Ovary (tissue), 9 donors: ENCODE measurements around the gene TSPAN6. TPM values are rescaled to one million over a fixed set of nuclear protein-coding genes. Genes with fewer than 3 reads are reported as not detected.

ENCODE experiments used
- DNase-seq, 5 donors: peaks; one replicate each; pipeline ENCODE4 v3.0.0-alpha.2; 2019 to 2020
- H3K27ac ChIP-seq, 2 donors: fragments of 200-600 bp; one replicate each; pipeline versions ENCODE4 v1.5.1 to v1.8.0; 2019 to 2022
- H3K27me3 ChIP-seq: fragments of 200-600 bp; one replicate; pipeline ENCODE4 v1.8.0; 2022
- H3K36me3 ChIP-seq: fragments of 200-600 bp; sonication (generic); one replicate; pipeline ENCODE4 v1.5.1; 2019
- H3K4me1 ChIP-seq: one replicate; pipeline ENCODE4 v1.8.1; 2013; ENCODE audit warnings: mild to moderate bottlenecking, moderate library complexity; ENCODE audit not compliant: insufficient read depth
- H3K4me3 ChIP-seq: fragments of 200-600 bp; sonication (generic); one replicate; pipeline ENCODE4 v1.5.1; 2017
- H3K9me3 ChIP-seq, 2 donors: fragments of 200-600 bp in 1 of 2; sonication (generic) in 1 of 2; one replicate each; pipeline versions ENCODE4 v1.5.1 to v1.8.1; 2013 to 2019; ENCODE audit warnings: mild to moderate bottlenecking in 1 of 2, moderate library complexity in 1 of 2
- EP300 ChIP-seq: sonication (generic); formaldehyde crosslinking; IDR thresholded peaks from one replicate; pipeline ENCODE4 v1.6.1; 2017; ENCODE audit warnings: antibody characterized with exemption
- POLR2A ChIP-seq: fragments of 450-650 bp; IDR thresholded peaks from one replicate; pipeline ENCODE4 v1.6.1; 2017; ENCODE audit warnings: antibody characterized with exemption, mild to moderate bottlenecking, moderate library complexity
- WGBS, 3 donors: extraction: QIAGEN DNeasy Blood & Tissue Kit in 1 of 3; methylation state at CpG; one replicate each; pipeline versions ENCODE4 v1.1.5 to v1.1.7; 2013 to 2017; 5-methylcytosine and 5-hydroxymethylcytosine counted together
- intact Hi-C, 4 donors: fragments of 100-400 bp; cut with DNase I; formaldehyde crosslinking; loops; one replicate each; pipeline versions ENCODE4 v1.11.0 to v1.15.1; 2022 to 2023
- polyA plus RNA-seq, 2 donors: library from polyadenylated mRNA; stranded (reverse); fragments of 200-250 nt in 1 of 2; fragments of 350-450 nt in 1 of 2; fragmentation: Illumina TruSeq in 1 of 2; extraction: RNeasy Lipid Tissue Mini Kit (QIAGEN cat#74804) in 1 of 2; gene quantifications; one replicate each; pipeline ENCODE4 v1.2.3, GENCODE V29; 2013 to 2014
- total RNA-seq, 7 donors: library from RNA; depleted of rRNA in 2 of 7; stranded (reverse); fragments of >200 nt in 2 of 7; fragmentation: NEBNext Ultra II Directional in 3 of 7; extraction: Animal tissue kit (Norgen Biotek cat#: 25700) in 3 of 7; gene quantifications; one replicate each; pipeline versions ENCODE4 v1.1.0 to v1.2.4, GENCODE V29; 2016 to 2023
- TF ChIP-seq, protein P1 (sequence below), 3 donors: fragments of 450-650 bp in 2 of 3; fragments of 200-600 bp in 1 of 3; IDR thresholded peaks; one replicate each; pipeline versions ENCODE4 v1.5.1 to v1.8.0; 2016 to 2022; ENCODE audit warnings: antibody characterized with exemption in 3 of 3, mild to moderate bottlenecking in 1 of 3
- donor health status: DM: no; HTN: no; CAD: no; lungs with moderate emphysema.
- donor health status: DM: no; HTN: no; CAD: no.
- donor health status: Bipolar disorder and iron deficiency.
- donor health status: DM: yes; HTN: yes; CAD: no.
- donor health status: DM: no; HTN: no; CAD: no.
- donor health status: DM: yes; HTN: yes; CAD: no.

The TSPAN6 gene
- total and polyA plus RNA-seq, 9 donors, result 41.2 to 70.8 (median 54.6) TPM

DNA sequence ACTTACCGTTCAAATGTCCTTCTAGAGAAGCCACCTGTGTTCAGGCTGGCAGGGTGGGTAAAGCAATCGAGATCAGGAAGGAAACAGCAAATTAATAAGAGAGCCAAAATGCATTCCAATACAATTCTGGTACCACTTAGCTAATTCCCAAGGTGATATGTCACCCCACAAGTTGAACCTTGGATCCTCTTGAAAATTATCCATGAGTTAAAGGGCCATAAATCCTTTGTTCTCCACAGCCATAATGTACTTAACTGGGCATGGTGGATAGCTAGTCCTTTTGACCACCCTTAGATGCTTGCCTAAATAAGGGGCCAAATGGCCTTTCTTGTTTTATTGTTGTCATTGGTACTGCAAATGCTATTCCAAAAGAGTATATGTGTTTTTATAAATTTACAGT lies 49.9 kb downstream of the TSPAN6 start:
- Histone ChIP-seq H3K36me3 (no peaks in the 10 kb centered on the region), H3K4me1 (no peaks in the 10 kb centered on the region), H3K27ac (no peak overlapping the region), H3K27me3 (no peaks in the 10 kb centered on the region), H3K9me3 (no peaks in the 10 kb centered on the region), H3K4me3 (no peak overlapping the region)
- intact Hi-C loops, result no loop called here
- no peak for TF ChIP-seq POLR2A
- TF ChIP-seq, protein P1, sequence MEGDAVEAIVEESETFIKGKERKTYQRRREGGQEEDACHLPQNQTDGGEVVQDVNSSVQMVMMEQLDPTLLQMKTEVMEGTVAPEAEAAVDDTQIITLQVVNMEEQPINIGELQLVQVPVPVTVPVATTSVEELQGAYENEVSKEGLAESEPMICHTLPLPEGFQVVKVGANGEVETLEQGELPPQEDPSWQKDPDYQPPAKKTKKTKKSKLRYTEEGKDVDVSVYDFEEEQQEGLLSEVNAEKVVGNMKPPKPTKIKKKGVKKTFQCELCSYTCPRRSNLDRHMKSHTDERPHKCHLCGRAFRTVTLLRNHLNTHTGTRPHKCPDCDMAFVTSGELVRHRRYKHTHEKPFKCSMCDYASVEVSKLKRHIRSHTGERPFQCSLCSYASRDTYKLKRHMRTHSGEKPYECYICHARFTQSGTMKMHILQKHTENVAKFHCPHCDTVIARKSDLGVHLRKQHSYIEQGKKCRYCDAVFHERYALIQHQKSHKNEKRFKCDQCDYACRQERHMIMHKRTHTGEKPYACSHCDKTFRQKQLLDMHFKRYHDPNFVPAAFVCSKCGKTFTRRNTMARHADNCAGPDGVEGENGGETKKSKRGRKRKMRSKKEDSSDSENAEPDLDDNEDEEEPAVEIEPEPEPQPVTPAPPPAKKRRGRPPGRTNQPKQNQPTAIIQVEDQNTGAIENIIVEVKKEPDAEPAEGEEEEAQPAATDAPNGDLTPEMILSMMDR (IDR thresholded peaks at IDR 0.05), result no peak
- TF ChIP-seq EP300, result no peak
- 22 to 29% (median 23%) methylated on average over 2 of the region's 2 CpGs for WGBS, 3 donors
- no peak for DNase-seq

DNA sequence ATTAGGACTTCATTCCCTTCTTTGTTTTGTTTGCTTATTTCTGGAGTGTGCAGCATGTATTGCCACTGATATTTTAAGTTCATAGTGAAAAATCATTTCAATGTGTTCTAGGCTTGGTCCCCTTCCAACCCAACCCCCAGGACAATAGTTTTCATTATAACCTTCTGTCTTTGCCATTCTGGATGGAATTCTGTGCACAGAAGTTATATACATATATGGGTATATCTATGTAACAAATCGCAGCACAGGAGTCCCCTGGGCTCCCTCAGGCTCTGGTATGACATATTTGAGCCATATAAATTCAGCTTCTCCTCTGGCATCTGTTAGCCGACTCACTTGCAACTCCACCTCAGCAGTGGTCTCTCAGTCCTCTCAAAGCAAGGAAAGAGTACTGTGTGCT lies 52.0 kb downstream of the TSPAN6 start, which contains the start of gene TNMD:
TNMD (plus strand) TSS at position 326 of the 400 bp plus-strand sequence. CDS start 83 bp downstream, outside the sequence.
- TF ChIP-seq, protein P1 (IDR thresholded peaks at IDR 0.05), result no peak
- TF ChIP-seq EP300, result no peak
- TF ChIP-seq POLR2A, result no peak
- no peaks in the 10 kb centered on the region for H3K4me1 ChIP-seq
- H3K4me3 ChIP-seq, result no peak within 1 kb of the TSS
- no peaks in the 10 kb centered on the region for H3K36me3 ChIP-seq
- no peaks in the 10 kb centered on the region for H3K27me3 ChIP-seq
- no peaks in the 10 kb centered on the region for H3K9me3 ChIP-seq
- WGBS, 3 donors, result 53 to 66% (median 64%) methylated on average over 2 of the region's 2 CpGs
- intact Hi-C loops, result no loop called here
- no peak for DNase-seq
- H3K27ac ChIP-seq, result no peak within 1 kb of the TSS

Other genes starting within 250 kb of the TSPAN6 start
- 1 to 10 TPM; 1.2 to 4.4 (median 3.2) TPM for gene PCDH19, start 226.5 kb downstream of the TSPAN6 start, total RNA-seq
- 1 to 10 TPM; 1.7 to 2.6 TPM for gene PCDH19, start 226.5 kb downstream of the TSPAN6 start, polyA plus RNA-seq
- gene TNMD, start 51.9 kb downstream of the TSPAN6 start, total RNA-seq, result 1 to 10 TPM in 6 of 7 donors, under 1 TPM in 1; 0.42 to 8.5 (median 1.4) TPM
- 10 to 100 TPM in 1 of 2 donors, 1 to 10 TPM in 1; 3.3 to 14.9 TPM for gene TNMD, start 51.9 kb downstream of the TSPAN6 start, polyA plus RNA-seq
- 10 to 100 TPM in 3 of 7 donors, 1 to 10 TPM in 4; 2.3 to 19.6 (median 9.5) TPM for gene SRPX2, start 7.4 kb upstream of the TSPAN6 start, total RNA-seq
- 10 to 100 TPM in 1 of 2 donors, 1 to 10 TPM in 1; 8.2 to 29.0 TPM for gene SRPX2, start 7.4 kb upstream of the TSPAN6 start, polyA plus RNA-seq
- gene SYTL4, start 95.3 kb upstream of the TSPAN6 start, total RNA-seq, result 100 to 1,000 TPM in 4 of 7 donors, 10 to 100 TPM in 3; 42.0 to 132 (median 112) TPM
- gene SYTL4, start 95.3 kb upstream of the TSPAN6 start, polyA plus RNA-seq, result 10 to 100 TPM; 61.1 to 68.0 TPM
- 10 to 100 TPM in 3 of 7 donors, 1 to 10 TPM in 4; 6.3 to 12.8 (median 9.6) TPM for gene CSTF2, start 183.6 kb upstream of the TSPAN6 start, total RNA-seq
- gene CSTF2, start 183.6 kb upstream of the TSPAN6 start, polyA plus RNA-seq, result 10 to 100 TPM in 1 of 2 donors, 1 to 10 TPM in 1; 4.4 to 12.5 TPM
- not detected for gene NOX1, start 237.6 kb upstream of the TSPAN6 start, total RNA-seq
- under 1 TPM; 0.06 to 0.28 TPM for gene NOX1, start 237.6 kb upstream of the TSPAN6 start, polyA plus RNA-seq